HG03571 (cell line): Measurements from ENCODE around the gene KCTD18.

Experiments used
- ATAC-seq: cut with Tn5 transposase; IDR thresholded peaks from one replicate; pipeline ENCODE4 v1.9.1; 2021; ENCODE audit not compliant: unreplicated experiment

KCTD18 gene

DNA sequence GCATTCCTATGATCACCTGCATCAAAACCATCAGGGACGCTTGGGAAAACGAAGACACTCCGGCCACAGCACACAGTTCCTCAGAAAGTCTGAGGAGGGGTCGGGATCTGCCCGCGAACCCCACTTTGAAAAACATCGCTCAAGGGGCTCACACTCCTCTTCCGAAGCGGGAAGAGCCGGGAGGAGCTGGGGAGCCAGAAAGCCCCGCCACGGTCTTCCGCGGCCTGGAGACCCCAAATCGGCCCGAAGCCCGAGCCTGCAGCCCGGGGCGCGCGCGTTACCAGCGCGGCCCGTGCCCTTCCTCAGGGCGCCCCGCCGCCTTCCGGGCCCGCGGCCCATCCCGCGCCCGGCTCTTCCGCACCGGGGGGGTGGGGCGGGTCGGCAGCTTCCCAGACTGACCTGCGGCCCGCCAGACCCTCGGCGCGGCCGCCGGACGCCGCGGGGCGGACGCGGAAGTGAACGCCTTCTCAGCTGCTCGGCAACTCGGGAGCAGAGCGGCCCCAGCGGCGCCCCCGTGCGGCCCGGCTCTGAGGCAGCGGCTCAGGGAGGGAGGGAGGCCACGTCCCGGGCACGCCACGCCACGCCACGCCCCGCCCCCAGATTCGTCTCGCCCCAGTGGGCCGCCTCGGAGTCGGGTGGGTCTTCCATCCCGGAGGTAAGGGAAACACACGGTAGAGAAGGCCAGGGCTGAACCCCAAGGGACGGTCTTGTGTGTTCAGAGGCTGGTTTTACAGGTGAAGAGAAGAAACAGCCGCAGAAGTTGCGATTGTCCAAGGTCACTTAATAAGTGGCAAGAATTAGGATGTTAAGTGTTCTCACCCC lies at the start of gene KCTD18:
TSS of gene KCTD18 (minus strand) at position 457 of the 822 bp plus-strand sequence. CDS start 3,052 bp downstream, outside the sequence.
- ATAC-seq, result peak; percentile 99

GRCh38 chr2:200540793-200541192 lies 30.9 kb upstream of the KCTD18 start:
- ATAC-seq, result no peak

GRCh38 chr2:200538139-200538538 lies 28.3 kb upstream of the KCTD18 start:
- no peak for ATAC-seq

DNA sequence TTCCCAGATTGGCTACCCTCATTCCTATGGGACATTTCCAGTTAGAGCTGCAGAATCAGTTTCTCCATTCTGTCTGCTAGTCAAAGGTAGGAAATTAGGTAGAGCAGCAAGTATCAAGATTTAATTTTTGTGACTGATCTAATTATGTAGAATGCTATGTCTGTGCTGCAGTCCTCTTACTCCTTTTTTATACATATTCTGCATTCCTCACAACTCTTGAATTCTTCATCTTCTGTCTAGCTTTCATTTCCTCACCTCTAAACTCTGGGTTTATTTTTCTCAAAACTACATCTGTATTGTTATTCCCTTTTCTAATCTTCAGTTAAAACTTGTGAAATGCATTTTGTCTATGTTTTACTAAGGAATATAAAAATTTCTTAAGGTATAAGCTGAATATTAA lies 24.7 kb upstream of the KCTD18 start:
- no peak for ATAC-seq

DNA sequence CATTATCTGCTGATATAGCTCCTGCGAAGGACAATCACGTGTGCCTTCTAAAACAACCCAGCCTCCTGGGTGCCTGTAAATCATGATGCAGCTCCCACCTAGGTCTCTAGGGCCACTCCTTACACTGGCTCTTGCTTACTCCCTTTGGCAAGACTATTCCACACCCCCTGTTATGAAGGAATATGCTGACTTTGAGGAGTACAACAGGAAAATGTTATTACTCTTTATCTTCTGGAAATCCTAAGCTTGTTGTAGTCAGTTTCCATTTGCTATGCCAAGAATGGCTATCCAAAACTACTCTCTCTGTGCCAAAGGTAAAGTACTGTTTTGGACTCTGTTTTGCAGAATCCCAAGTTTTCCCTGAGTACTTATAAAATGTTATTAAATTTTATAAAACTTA lies 23.9 kb upstream of the KCTD18 start:
- ATAC-seq, result no peak

GRCh38 chr2:200528228-200528627 lies 18.4 kb upstream of the KCTD18 start:
- ATAC-seq, result no peak

DNA sequence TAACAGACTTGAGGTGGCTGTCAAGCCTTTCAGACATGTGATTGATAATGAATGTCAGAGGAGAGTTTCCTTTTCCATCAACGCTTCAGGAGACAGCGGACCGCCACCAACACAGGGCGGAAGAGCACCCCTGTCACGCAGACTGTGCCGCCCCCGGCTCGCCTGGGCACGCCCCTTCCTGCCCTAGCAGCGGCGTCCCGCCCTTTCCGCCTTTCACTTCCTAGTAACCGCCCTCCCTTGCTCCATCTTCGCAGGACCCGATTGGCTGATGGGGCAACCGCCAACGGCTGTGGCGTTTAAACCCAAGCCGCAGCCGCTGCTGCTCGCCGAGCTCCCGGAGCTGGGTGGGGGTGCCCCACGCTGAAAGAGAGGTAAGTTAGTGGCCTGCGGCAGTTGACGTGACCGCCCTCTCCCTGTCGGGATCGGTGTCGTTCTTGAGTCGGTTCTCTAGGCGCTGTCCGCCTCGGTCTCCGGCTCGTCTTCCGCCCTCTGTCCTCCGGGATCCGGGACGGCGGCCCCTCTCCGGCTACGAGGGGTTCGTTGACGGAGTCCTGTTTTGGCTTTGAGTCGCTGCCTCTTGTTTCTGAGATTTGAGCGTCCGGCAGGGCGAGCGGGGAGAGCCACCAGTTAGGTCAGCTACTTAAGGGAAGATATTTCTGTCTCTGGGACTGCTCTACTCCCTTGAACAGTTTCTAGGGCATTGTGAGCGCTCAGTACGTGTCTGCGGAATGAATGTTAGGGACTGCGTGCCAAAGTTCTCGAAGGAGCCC lies 16.2 kb upstream of the KCTD18 start, which contains the start of gene SGO2:
TSS of gene SGO2 (plus strand) at position 326 of the 770 bp plus-strand sequence. CDS start 6,769 bp downstream, outside the sequence.
- ATAC-seq, result peak; percentile 100

- no peak for ATAC-seq
Measured at GRCh38 chr2:200525551-200525881, 15.6 kb upstream of the KCTD18 start.

DNA sequence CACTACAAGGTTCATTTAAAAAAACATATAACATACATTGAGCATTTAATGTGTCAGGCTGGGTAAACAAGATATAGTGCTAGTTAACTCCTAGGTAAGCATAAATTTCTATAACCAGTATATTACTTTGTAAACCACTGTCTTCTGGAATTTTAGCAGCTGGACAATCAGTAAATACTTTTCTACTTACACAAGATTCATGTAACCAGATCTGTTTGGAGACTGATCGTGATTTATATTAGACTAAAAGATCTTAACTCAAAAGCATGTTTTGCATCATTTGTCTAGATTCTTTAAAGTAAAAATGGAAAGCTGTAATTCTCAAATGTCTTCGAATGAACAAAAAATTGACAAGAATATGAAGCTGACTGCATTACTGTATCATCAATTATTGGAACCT lies 15.2 kb upstream of the KCTD18 start:
- ATAC-seq, result no peak

- no peak for ATAC-seq
Measured at GRCh38 chr2:200523604-200524003, 13.7 kb upstream of the KCTD18 start.

DNA sequence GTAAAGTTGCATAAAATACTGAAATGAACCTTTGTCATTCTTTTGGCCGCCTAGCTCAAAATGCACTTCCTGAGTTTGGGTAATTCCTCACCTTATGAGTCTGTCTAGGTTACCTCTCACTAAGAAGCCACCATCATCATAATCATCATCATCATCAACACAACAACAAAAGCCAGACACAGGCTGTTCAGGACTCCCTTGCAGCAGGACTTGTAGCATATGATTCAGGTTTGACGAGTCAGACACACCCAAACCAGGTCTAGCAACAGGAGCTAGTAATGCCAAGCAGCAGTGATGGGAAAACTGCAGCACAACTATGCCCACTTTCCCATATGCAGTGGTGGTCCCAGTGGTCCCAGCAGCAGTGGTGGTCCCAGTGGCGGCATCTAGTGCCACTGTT lies 13.3 kb upstream of the KCTD18 start:
- ATAC-seq, result no peak

- no peak for ATAC-seq
Measured at GRCh38 chr2:200515155-200515554, 5.3 kb upstream of the KCTD18 start.

DNA sequence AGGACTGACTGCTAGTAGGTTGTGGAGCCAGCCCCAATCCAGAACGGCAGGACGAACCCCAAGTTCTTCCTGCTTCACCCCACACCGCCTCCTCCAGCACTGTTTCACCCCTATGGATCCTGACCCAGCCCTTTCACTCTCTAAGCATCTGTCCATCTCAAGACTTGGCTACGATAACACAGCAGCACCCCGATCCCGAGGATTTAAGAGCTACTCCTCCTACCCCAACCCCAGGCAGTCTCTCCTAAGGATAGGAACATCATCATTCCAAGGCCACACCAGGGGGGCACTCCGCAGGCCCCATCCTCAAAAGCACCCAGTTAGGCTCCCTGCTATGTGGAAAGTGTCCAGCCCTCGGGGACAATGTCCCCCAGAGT lies 645 bp downstream of the KCTD18 start:
- no peak for ATAC-seq

GRCh38 chr2:200507179-200507578 lies 2.7 kb downstream of the KCTD18 start:
- ATAC-seq, result no peak

DNA sequence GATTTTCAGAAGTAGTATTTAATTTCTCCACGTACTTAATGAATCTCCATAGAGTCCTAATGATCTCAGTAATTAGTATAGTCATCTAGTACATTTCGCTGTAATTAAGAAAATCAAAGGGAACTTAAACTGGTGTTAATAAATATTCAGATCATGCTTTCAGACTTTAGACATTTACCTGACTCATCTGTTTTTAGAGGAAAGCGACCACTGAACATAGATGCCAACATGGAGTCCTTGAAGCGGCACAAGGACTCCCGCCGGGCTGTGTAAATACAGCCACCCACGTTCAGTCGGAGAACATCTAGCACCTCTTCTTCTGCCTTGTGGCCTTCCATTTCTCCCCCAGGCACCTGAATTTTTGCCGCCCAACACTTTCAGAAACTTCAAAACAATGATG lies 3.2 kb downstream of the KCTD18 start:
- no peak for ATAC-seq

DNA sequence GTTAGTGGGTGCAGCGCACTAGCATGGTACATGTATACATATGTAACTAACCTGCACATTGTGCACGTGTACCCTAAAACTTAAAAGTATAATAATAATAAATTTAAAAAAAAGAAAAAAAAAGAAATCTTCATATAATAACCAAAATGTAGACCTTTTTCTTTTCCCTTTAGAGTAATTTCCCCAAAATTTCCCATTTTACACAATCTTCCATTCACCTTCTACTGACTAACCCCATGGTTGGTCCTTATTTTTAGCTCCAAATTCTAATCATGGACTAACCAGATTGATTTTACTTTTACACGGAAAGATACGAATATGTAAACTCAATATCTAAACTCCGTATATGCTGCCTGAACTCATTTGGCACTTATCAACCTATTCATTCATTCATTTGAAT lies 7.7 kb downstream of the KCTD18 start:
- ATAC-seq, result no peak

DNA sequence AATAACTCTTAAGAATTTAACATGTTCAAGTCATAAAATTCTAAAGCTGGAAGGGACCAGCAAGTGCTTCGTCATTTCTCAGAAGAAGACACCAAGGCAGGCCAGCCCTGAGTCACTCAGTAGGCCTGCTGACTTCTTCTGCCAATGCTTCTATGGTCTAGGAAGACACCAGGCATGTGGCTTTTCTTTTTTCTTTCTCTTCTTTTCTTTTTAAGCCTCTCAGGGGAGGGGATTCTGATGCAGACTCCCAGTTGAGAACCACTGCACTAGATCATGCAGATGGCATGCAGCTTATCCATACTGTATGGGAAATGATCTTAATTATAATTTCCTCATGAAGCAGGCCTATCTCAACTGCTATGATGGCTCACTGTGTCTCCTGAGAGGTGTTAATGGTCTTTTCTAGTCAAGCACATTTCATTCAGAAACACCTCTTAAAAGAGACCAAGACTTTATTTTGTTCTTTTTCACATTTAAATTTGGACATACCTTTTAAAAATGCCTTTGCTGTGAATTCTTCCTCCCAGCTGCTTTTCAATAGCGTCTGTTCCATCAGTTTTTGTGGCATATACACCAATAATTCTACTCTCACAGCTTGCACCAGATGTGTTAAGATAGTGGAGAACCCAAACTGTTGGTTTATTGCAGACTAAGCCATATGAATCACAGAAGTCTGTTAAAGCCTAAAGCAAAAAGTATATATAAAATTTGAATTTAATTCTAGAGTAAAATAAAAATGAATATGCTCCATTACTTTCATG lies 11.3 kb downstream of the KCTD18 start:
- no peak for ATAC-seq

GRCh38 chr2:200496696-200497095 lies 13.2 kb downstream of the KCTD18 start:
- ATAC-seq, result no peak

DNA sequence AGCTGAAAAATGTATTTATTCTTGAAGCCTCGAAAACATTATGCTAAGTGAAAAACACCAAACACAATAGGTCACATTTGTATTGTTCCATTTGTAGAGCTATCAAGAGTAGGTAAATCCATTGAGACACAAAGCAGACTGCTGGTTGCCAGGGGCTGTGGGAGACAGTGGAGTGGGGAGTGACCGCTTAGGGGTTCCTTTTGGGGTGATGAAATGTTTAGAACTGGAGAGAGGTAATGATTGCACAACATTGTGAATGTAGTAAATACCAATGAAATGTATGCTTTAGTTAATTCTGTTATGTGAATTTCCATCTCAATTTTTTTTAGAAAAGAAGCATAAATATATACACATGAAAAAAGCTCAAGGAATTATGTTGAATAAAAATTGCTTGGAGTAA lies 15.8 kb downstream of the KCTD18 start:
- ATAC-seq, result no peak

DNA sequence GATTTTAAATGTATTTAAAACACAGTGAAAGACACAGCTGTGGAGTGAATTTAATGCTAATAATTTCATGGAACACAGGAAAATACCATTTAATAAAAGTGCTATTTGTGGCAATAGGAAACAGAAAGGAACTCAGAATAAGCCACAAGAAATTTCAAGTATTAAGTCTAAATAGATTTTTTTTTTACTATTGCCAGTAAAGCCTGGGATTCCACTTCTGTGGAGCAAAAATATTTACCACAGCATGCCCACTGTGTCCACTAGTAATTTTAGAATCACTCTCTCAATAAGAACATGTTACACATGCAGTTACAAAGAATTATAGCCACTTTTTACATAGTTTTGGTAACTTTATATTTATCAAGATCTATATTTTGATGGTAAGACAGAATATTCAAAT lies 17.2 kb downstream of the KCTD18 start:
- no peak for ATAC-seq

DNA sequence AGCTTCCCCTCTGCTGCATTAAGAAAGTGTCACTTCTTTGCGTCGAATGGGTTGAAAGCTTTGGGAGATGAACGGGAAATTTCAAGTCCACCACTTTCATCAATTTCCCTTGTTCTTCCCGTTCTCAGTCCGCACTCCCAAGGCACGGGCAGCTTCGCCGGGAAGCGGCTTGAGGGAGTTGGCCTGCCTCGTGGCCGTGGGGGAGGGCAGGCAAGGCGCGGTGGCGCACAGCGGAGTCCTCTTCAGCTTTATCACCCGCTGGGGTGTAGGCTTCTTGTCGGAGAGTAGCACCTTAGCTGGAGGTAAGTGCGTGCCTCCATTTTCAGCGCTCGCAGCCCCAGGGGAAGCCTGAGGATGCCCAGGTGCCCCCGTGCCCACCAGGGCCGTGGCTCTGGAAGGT lies 19.9 kb downstream of the KCTD18 start:
- ATAC-seq, result no peak

DNA sequence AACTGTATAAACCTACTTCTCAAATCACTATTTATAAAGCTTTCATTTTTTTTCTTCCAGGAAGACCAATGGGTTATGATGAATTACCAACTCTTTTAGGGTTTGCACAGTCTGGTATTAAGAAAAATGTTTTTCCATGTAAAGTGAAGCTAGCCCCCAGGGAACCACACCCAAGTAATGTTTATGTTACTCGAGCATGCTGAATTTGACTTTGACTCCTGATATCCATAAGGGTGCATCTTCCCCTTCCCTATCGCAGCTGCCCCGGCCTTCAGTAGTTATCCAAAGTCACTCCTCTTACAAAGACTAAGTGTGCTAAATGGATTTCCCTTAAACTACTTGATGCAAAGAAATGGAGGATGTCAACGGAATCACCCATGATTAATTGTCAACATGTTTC lies 21.7 kb downstream of the KCTD18 start:
- ATAC-seq, result no peak
